ENCODE data around the gene DEFB113. TPM values are rescaled to one million over a fixed set of nuclear protein-coding genes. Genes with fewer than 3 reads are reported as not detected.
A peak's percentile ranks its signal among the peaks of the same experiment; 100 is the strongest.

Gene DEFB113
- total and polyA plus RNA-seq, 8 donors, result not detected

DNA sequence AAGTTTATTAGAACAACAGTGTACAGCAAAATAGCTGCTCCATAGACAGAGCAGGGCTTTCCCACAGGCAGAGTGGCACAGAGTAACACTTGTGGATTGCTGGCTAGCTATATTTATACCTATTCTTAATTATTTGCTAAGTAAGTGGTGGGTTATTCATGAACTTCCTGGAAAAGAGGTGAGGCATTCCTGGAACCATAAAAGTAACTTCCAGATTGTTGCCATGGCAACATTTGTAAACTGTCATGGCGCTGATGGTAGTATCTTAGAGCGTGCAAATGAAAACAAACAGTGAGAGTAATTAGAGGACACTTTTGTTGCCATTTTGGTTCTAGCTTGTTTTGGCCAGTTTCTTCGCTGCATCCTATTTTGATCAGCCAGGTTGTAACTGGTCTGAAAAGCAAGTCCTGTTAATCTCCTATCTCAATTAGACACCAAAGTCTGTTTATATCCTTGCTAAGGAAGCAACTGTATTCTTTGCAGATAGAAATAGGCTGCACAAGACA, 29.4 kb downstream of the DEFB113 start:
- no peak for FAIRE-seq
- Histone ChIP-seq H3K27ac (no peak overlapping the region), H3K4me1 (no peaks in the 10 kb centered on the region), H3K4me3 (no peak overlapping the region), H3K9me3 (no peaks in the 10 kb centered on the region), H3K36me3 (no peaks in the 10 kb centered on the region), H3K27me3 (no peaks in the 10 kb centered on the region)
- TF ChIP-seq, protein P1, sequence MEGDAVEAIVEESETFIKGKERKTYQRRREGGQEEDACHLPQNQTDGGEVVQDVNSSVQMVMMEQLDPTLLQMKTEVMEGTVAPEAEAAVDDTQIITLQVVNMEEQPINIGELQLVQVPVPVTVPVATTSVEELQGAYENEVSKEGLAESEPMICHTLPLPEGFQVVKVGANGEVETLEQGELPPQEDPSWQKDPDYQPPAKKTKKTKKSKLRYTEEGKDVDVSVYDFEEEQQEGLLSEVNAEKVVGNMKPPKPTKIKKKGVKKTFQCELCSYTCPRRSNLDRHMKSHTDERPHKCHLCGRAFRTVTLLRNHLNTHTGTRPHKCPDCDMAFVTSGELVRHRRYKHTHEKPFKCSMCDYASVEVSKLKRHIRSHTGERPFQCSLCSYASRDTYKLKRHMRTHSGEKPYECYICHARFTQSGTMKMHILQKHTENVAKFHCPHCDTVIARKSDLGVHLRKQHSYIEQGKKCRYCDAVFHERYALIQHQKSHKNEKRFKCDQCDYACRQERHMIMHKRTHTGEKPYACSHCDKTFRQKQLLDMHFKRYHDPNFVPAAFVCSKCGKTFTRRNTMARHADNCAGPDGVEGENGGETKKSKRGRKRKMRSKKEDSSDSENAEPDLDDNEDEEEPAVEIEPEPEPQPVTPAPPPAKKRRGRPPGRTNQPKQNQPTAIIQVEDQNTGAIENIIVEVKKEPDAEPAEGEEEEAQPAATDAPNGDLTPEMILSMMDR (IDR thresholded peaks at IDR 0.05), result no peak
- no peak for DNase-seq
- 48 to 53% methylated on average over 3 of the region's 3 CpGs for WGBS, 2 donors
- intact Hi-C loops (cut with DNase I), result no loop called here
- peak; percentile 46 to 77 (median 59) for ATAC-seq

DNA sequence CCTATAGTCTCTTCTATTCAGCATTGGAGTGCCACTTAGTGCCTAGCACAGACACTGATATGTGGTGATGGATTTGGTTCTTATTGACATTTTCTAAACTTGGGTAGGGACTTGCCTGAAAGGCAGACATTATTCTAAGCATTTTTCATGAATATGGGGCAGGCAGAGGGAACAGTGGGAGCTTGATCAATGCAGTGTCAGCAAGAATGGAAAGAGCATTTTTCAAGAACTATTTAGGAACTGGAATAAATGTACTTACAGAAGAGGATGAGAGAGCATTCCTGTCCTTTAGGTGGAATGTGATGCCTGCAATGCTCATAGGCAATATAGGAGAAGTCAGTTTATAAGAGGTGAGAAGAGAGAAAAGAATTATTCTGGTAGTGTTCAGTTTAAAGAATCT, 31.6 kb downstream of the DEFB113 start:
- Histone ChIP-seq H3K36me3 (no peaks in the 10 kb centered on the region), H3K4me1 (no peaks in the 10 kb centered on the region), H3K4me3 (no peak overlapping the region), H3K9me3 (no peaks in the 10 kb centered on the region), H3K27me3 (no peaks in the 10 kb centered on the region), H3K27ac (no peak overlapping the region)
- intact Hi-C loops (cut with DNase I), result no loop called here
- FAIRE-seq, result no peak
- TF ChIP-seq, protein P1 (IDR thresholded peaks at IDR 0.05), result no peak
- no peak for DNase-seq
- no peak for ATAC-seq

DNA sequence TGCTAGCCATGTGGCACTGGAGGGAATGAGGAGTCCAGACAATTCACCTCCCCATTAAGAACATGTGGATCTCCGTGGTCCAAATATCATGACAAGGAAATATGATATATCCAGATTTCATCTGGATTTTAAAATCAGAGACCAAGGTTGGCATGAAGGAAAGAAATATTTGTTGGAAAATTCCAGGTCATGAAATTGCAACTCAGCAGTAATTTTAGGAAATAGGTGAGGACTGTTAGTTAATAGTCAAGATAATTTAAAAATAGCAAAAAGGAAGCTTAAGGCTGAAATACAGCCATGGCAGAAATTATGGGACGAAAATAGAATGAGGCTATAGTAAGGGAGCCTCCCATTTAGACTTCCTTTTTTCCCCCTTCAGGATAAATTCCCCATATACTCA, 32.4 kb downstream of the DEFB113 start:
- intact Hi-C loops (cut with DNase I), result no loop called here
- no peak for FAIRE-seq
- H3K4me3 ChIP-seq, result no peak overlapping the region
- no peaks in the 10 kb centered on the region for H3K36me3 ChIP-seq
- no peaks in the 10 kb centered on the region for H3K9me3 ChIP-seq
- no peaks in the 10 kb centered on the region for H3K27me3 ChIP-seq
- ATAC-seq, result no peak
- H3K27ac ChIP-seq, result no peak overlapping the region
- no peaks in the 10 kb centered on the region for H3K4me1 ChIP-seq
- DNase-seq, result no peak
- TF ChIP-seq, protein P1 (IDR thresholded peaks at IDR 0.05), result no peak
- WGBS, 2 donors, result 54 to 75% methylated on average over 2 of the region's 2 CpGs

DNA sequence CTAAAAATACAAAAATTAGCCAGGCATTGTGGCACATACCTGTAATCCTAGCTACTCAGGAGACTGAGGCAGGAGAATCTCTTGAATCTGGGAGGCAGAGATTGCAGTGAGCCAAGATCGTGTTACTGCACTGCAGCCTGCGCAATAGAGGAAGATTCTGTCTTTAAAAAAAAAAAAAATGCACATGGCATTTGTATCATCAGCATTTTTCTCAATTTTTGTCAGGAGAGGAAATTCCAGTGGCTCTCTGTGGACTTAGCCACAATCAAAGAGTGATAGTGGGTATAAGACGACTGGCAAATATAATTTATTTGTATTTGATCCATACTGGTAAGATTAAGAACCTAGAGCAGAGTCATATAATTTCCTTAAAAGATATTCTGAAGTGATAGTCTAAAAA, 34.0 kb downstream of the DEFB113 start:
- no peaks in the 10 kb centered on the region for H3K9me3 ChIP-seq
- TF ChIP-seq, protein P1 (IDR thresholded peaks at IDR 0.05), result no peak
- no peaks in the 10 kb centered on the region for H3K36me3 ChIP-seq
- ATAC-seq, result no peak
- no peak overlapping the region for H3K4me3 ChIP-seq
- H3K27ac ChIP-seq, result no peak overlapping the region
- FAIRE-seq, result no peak
- 49 to 50% methylated on average over 3 of the region's 3 CpGs for WGBS, 2 donors
- H3K27me3 ChIP-seq, result no peaks in the 10 kb centered on the region
- DNase-seq, result no peak
- intact Hi-C loops (cut with DNase I), result no loop called here
- H3K4me1 ChIP-seq, result no peaks in the 10 kb centered on the region

DNA sequence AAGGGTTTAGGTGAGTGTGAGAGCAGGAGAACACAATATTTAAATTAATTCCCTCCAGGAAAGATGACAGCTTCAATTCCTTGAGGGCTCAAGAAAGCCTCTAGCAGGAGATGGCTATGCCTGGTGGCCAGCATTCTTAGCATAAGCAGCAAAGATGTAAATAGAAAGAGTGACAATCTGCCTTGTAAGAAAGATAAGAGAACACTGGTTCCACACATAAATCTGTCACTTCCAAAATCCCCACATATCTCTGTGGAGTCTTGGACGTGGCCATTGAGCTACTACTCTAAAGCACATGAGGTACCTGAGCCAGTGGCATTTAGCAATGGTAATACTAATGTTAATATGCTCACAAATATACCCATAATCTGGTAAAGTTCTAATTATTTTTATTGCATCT, 34.7 kb downstream of the DEFB113 start:
- 15 to 18% methylated on average over 1 of the region's 1 CpG for WGBS, 2 donors
- DNase-seq, result no peak
- Histone ChIP-seq H3K36me3 (no peaks in the 10 kb centered on the region), H3K4me3 (no peak overlapping the region), H3K9me3 (no peaks in the 10 kb centered on the region), H3K27me3 (no peaks in the 10 kb centered on the region), H3K4me1 (no peaks in the 10 kb centered on the region), H3K27ac (no peak overlapping the region)
- TF ChIP-seq, protein P1 (IDR thresholded peaks at IDR 0.05), result no peak
- intact Hi-C loops (cut with DNase I), result no loop called here
- ATAC-seq, result no peak
- no peak for FAIRE-seq

All from pancreas (tissue), 10 donors.